ENCODE results near the gene TEK.
"Not testable (repeated sequence)": the region's sequence is repeated elsewhere in the genome, so short reads cannot be mapped to it uniquely, and the experiment has no call there.

The TEK gene

DNA sequence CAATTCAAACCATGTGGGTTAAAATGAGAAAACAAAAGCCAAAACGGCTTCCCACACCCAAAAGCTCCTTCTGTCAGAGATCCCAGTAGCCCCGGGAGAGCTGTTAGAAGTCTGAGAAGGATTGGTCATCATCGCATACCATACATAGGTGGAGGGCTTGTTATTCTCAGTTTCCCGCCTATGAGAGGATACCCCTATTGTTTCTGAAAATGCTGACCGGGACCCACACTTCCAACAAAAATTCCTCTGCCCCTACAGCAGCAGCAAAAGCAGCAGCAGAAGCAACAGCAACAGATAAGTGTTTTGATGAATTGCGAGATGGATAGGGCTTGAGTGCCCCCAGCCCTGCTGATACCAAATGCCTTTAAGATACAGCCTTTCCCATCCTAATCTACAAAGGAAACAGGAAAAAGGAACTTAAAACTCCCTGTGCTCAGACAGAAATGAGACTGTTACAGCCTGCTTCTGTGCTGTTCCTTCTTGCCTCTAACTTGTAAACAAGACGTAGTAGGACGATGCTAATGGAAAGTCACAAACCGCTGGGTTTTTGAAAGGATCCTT lies at the start of gene TEK:
TSS of gene TEK (plus strand) at position 245 of the 561 bp plus-strand sequence. CDS start 366 bp downstream, outside the sequence.
- DNase-seq: no peak

DNA sequence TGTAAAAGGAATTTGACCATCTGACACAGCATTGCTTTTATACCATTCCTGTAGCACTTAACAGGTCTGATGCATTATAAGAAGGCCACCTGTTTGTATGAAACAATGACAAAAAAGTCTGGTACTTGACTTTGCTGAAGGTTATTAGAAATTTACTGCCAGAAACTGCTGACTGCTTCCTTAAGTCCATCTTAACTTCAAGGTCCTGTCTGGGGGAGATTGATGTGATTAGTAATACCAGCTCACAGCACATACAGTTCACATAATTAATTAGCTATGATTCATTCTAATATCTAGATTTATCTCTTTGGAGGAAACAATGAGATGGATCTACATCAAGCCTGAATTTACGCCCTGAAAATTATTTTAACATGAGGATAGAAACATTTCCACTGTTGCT lies 49.6 kb upstream of the TEK start:
- DNase-seq: no peak

DNA sequence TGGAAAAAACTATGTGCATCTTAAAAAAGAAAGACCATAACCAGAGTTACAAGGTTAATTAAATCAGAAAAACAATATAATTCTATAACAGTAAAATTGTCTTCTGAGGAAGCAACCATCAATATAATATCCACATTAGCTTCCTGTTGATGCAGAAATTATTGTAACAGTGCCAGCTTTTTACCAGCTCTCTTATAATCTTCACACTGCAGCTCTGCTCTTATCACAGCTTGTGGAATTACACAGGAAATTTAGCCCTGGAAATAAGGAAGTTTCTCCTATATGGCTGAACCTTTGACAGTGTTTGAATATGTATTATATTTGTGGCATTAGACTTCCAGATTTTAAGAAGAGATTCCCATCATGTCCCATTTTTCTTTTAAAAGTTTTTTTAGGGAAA lies 49.1 kb upstream of the TEK start:
- DNase-seq: peak; percentile 3

DNA sequence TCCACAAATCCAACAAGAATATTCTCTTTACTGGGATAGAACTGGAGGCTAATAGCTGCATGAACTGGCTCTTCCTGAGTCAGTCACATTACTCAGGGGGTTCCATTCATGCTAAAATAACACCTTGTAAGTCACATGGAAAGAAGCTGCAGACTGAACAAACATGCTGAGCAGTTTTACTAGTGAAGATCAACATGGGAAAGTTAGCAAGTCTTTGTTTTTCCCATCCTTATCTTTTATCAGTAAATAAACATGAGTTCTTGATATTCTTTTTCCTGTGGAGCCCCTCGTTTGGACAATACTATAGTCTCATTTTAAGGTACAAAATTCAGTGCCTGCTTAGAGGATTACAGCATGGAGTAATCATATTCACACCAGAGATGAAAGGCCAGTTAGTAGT lies 43.7 kb upstream of the TEK start:
- DNase-seq: no peak

DNA sequence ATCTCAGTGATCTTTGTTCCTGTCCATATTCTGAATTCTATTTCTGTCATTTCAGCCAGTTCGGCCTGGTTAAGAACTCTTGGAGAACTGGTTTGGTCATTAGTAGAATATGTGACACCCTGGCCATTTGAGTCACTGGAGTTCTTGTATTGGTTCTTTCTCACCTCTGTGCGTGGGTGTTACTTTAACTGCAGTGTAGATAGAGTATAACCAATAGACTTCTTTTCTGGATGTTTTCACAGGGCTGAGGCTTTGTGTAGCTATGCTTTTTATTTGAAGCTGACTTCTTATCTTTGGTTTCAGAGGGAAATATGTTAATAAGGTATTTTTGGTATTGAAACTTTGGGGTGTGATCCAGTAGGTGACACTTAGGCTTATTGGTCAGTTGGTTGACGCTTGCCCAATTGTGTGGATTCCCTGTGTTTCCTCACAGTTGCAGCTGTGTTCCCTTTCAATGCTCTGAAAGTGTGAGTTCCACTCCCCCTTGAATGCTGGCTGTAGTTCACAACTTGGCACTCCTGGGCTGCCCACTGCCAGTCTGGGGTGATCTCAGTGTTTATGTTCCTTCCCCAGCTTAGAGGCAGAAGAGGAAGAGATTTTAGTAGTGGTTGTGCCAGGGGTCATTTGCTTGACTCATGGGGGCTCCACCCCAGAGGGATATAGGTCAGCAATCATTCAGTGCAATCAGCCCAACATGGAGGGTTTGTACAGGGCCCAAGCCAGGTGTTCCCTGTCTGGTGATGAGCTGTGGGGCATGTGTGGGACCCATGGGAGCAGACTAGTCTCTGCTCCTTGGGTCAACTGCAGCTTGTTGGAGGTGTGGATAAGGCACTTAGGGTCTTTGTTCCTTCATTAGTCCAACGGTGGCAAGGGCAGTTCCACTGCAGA lies 34.9 kb upstream of the TEK start:
- DNase-seq: no peak

DNA sequence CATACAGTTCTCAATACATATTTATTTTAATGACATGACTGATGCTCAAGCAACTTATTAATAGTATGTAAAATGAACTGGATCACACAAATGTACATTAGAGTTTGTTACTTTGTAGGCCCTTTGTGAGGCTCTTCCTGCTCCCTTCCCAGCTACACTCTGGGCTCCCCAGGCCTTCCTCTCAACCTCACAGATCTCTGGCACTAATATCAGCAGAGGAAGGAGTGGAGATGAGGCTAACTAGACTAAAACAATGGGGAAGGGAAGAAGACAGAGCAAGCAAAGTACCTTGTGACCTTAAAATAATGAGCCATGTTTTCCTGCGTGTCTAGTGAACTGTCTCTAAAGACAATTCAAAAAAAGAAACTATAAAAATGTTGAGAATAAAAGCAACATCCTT lies 30.3 kb upstream of the TEK start:
- no peak for DNase-seq

DNA sequence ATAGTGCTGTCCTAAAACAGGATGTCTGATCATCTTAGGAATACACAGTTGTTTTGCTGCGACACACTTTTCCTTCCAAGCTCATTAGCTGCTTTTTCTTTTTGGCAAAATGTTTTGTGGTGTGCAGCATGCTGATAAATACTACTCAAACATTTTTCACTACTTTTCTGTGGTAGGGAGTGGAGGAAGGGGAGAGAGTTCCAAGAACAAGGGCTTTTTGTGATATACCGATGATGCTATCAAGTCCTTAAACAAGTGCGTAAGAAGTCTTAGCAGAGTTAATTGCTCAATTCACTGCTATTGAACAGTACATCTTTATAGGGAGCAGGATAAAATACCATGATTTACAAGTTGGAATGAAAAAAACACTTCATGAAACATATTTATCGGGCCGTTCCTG lies 23.6 kb upstream of the TEK start:
- DNase-seq: no peak

DNA sequence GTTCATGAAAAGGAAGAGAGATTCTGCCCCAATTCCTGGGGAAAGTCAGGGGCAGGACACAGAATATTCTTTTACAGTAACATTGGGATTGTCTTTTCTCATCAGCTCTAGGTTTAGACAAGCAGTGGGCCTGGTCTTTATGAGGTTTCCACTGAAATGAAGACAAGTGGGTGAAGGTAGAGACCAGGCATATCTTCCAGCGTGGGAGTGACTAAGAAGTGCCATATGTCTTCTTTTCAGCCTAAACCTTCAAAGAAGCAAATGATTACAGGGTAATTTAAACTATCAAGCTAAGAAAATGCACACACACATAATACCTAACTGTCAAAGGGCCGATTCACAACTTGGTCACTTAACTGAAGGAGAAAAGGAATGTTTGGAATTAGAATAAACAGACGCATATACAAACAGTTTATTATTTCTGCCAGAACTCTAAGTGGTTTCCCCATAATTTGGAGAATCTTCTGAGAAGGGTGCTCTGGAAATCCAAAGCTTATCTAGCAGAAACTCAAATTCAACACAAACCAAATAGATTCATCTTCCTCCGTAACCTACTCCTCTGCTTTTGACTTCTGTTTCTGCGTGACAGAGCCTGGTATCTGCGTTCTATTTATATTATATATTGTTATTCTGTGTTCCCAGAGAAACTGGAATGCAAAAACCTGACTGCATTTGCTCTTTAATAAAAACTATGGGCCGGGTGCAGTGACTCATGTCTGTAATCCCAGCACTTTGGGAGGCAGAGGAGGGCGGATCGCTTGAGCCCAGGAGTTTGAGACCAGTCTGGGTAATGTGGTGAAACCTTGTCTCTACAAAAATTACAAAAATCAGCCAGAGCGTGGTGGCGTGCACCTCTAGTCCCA lies 22.0 kb upstream of the TEK start:
- no peak for DNase-seq

DNA sequence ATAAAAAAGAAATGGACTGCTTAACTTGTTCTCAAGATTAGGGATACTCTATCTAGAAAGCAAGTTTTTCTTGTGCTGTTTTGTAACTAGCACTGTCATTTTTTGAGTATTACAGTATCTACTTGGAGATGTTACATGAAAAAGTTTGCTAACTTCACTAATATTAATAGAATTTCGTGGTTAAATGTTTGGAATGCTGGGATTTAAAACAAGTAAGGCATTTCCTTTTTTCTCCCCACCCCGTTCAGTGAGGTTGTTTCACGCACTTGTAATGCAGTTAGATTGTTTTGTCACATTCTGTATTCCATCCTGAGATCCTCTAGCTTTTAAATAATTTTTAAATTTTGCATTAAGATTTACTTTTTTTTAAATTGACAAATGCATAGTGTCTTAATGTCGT lies 20.0 kb upstream of the TEK start:
- DNase-seq: no peak

DNA sequence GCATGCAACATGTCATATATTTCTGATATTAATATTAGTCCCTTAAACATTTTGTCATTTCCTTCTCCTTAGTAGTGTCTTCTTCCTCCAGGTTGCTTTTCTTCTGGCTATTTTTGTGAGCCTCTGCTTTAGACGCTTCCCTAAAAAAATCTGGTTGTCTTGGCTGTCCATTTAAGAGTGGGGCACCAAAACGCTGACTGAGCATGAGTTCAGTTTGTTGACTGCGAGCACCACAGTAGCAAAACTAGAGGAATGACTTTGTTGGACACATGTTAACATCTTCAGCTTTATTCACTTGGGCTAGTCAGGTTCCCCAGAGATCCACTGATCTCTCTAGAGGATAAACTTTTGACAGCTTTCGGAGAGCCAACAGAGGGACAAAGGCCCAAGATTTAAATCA lies 19.3 kb upstream of the TEK start:
- DNase-seq: no peak

DNA sequence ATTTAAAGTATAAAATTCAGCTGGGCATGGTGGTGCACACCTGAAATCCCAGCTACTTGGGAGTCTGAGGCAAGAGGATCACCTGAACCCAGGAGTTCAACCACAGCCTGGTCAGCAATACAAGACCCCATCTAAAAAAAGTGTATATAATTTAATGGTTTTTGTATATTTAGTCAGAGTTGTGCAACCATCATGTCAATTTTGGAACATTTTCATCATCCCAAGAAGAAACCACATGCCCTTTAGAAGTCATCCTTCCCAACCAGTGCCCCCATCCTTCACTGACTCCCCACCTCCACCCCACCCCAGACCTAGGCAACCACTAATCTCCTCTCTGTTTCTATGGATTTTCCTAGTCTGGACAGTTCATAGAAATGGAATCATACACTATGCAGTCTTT lies 18.8 kb upstream of the TEK start:
- DNase-seq: no peak

DNA sequence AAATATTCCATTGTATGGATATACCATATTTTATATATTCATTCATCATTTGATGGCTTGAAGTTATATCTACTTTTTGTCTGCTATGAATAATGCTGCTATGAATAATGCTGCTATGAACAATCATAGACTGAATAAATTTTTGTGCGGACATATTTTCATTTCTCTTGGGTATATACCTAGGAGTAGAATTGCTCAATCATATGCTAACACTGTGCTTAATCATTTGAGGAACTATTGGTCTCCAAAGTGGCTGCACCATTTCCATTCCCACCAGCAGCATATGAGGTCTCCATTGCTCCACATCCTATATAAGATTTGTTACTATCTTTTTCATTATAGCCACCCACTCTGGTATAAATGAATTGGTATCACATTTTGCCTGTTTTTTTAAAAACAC lies 18.3 kb upstream of the TEK start:
- no peak for DNase-seq

DNA sequence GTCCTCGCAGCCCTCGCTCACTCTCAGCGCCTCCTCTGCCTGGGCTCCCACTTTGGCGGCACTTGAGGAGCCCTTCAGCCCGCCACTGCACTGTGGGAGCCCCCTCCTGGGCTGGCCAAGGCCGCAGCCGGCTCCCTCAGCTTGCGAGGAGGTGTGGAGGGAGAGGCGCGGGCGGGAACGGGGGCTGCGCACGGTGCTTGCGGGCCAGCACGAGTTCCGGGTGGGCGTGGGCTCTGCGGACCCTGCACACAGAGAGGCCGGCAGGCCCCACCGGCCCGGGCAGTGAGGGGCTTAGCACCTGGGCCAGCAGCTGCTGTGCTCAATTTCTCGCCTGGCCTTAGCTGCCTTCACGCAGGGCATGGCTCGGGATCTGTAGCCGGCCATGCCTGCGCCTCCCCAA lies 16.5 kb upstream of the TEK start:
- DNase-seq: not testable (repeated sequence)

DNA sequence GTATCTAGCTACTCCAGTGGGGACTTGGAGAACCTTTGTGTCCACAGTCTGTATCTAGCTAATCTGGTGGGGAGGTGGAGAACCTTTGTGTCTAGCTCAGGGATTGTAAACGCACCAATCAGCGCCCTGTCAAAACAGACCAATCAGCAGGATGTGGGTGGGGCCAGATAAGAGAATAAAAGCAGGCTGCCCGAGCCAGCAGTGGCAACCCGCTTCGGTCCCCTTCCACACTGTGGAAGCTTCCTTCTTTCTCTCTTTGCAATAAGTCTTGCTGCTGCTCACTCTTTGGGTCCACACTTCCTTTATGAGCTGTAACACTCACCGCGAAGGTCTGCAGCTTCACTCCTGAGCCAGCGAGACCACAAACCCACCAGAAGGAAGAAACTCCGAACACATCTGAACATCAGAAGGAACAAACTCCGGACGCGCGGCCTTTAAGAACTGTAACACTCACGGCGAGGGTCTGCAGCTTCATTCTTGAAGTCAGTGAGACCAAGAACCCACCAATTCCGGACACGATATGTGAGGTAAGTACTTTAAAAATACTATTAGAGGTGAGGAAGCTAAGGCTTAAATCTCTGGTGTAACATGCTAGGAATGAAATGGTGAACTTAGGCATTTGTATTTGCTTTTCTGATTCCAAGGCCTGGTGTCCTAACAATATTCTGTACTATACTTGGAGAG lies 15.5 kb upstream of the TEK start:
- peak; percentile 62 for DNase-seq

DNA sequence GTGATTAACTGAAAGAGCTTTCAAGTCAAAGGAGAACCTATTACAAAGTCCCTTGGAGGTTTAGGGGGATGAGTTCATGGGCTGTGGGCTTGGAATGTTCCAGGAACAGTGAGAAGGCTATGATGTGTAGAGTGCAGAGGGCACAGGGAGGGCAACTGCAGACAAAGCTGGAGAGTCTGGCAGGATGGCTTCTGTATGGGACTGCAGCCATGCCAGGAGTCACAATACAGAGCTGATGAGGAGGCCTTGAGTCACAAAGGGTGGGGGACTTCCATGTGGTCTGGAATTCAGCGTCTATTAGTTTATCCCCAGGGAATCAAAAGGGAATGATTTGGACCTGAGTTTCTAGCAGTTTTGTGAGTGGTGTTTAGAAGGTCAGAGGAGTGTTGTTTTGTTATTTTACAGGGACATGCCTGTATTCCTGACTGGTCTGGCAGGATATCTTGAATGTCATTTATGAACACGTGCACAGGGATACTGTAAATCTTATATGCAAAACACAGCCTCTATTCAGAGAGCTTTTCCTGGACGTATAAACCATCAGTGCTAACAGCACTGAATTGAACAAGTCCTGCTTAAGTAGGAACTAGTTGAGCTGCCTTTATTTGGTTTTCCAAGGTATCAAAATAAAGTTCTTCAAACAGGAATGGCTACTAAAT lies 14.3 kb upstream of the TEK start:
- no peak for DNase-seq

DNA sequence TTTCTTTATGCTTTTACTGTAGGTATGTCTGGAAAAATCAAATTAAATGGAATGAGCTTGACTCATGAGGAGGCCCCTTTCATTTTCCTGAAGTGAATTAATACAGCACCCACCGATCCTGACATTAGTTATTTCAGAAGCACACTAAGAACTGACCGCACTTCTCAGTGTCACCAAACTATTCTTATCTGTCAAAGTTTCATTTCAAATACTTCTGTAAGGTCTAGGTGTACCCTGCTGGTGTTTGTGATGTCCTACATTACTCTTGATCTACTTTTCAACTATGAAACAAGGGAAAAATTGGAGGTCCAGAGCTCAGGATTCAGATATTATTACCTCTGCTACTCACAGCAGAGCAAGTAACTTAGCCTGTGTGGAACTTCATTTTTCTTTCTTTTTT lies 1.8 kb upstream of the TEK start:
- DNase-seq: no peak

DNA sequence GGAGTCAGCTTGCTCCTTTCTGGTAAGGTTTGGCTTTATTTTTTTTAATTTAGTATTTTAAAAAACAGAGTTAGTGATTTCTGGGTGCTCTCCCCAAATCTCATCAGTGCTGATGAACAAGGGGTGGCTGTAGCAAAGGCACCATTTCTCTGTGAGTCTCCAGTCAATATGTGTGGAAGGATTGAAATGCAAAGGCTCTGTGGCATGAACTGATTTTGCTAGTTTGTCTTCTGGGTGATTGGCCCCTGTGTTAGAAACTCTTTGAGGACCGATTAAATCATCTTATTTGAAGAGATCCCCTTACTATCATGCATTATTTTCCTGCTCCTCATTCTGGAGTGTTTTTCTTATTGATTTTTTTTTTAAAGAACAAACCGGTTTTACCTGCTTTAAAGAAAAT lies 596 bp downstream of the TEK start:
- no peak for DNase-seq

DNA sequence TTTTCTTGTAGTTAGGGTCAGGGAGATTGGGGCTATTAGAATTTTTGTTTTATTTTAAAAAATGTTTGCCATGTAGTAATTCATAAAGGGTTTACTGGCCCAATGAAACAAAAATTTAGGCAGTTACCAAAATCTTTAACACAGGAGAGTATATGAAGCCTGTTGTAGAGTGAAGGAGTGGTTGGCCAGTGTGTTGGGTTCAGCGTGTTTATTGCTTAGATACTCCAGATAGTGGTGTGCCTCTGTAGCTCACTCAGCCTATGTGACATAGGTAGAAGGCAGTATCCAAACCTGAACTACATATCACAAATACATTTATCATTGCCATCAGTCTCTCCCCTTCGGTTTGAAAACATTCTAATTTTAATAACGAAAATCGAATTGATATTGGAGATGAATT lies 1.2 kb downstream of the TEK start:
- no peak for DNase-seq

DNA sequence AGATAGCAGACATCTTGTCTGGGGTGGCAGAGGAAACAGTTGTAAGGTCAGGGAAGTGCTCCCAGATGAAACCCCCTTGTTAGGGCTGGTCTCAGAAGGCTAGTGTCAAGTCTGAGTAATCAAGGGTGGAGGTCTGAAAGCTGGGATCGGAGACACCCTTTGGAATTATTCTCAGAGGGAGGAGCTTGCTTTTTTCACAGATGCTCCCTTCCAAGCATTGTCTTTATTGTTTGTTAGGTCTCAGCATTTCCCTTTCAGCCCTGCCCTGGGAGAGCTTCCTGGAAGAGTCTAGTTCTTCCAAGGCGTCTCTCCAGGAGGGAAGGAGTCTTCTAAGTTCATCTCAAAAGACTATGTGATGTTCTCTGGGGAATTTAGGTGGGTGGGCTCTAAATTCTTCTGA lies 3.2 kb downstream of the TEK start:
- no peak for DNase-seq

DNA sequence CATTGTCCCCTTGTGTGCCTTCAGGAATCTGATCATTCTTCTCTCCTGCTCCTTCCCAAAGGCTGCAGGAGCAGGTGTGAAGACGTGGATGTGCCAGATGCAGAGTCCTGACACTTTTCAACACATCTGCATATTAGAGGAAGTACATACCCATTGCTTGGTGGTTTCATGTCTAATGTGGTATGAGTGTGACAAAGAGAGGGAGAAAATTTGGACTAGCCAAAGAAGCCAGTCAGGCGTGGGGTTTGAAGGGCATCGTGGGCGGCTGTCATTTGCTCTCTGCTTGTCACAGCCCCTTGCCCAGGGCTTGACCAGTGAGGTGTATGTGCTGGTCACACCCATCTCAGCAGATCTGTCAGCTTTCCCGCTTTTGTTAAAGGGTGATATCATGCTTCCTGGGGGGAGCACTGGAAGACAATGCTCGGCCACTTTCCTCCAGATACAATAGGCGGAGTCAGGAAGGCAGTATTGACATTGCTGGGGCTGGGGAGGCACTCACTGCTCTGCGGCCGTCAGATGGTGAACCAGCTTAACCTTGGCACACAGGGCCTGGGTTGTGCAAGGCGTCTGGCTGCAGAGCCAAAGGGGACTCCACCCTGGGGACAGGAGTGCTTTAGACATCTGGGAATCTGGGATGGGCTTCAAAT lies 8.6 kb downstream of the TEK start:
- no peak for DNase-seq

DNA sequence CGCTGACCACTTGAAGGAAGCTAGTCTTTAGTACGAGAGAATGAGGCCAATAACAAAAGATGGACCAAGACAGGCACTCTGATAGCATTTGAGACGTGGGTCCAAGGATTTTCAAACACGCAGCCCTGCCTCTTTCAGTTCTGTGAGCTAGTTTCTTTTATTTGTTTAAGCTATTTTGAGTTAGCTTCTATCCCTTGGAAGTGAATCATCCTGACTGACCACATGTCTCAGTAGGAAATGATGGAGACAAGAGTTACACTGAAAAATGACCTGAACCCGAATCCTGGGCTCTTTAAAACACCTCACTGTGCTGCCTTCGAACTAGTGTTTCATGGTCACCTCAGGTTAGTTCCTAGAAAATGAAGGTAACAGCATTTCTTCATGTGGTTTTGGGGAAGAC lies 9.9 kb downstream of the TEK start:
- no peak for DNase-seq

DNA sequence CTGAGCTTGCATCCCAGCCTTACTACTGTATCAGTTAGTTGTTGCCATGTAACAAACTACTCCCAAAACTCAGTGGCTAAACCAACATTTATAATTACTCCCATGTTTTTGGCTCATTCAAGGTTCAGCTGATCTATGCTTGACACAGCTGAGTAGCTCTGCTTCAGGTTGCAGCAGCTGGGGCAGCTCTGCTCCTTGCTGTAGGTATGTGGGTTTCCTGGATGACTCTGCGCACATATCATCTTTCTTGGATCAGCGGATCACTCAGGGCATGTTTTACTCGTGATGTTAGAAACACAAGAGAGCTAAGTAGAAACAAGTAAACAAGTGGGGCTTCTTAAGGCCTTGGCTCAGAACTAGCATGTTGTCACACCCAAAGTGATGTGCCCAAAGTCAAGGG lies 15.1 kb downstream of the TEK start:
- no peak for DNase-seq

Data from GDM1 (cell line).